Muscle layer of duodenum (tissue), 2 donors: Measurements from ENCODE around the gene CAPN5.

Experiments used
- H3K27ac ChIP-seq: one replicate; pipeline ENCODE4 v1.7.0; 2013; ENCODE audit warnings: mild to moderate bottlenecking, low read length
- H3K27me3 ChIP-seq: one replicate; pipeline ENCODE4 v1.7.0; 2013; ENCODE audit warnings: low read depth, mild to moderate bottlenecking, control low read depth, low read length
- H3K36me3 ChIP-seq, 2 donors: one replicate each; pipeline ENCODE4 v1.7.0; 2013; ENCODE audit warnings: low read length in 2 of 2, control low read depth in 1 of 2, mild to moderate bottlenecking in 1 of 2; ENCODE audit not compliant: insufficient read depth in 2 of 2, control insufficient read depth in 1 of 2
- H3K4me1 ChIP-seq, 2 donors: one replicate each; pipeline ENCODE4 v1.7.0; 2013; ENCODE audit warnings: low read length in 2 of 2, mild to moderate bottlenecking in 2 of 2, control low read depth in 1 of 2, moderate library complexity in 1 of 2; ENCODE audit not compliant: insufficient read depth in 2 of 2, control insufficient read depth in 1 of 2
- H3K4me3 ChIP-seq, 2 donors: one replicate each; pipeline ENCODE4 v1.7.0; 2013; ENCODE audit warnings: low read length in 2 of 2, low read depth in 1 of 2, mild to moderate bottlenecking in 1 of 2
- H3K9me3 ChIP-seq, 2 donors: one replicate each; pipeline ENCODE4 v1.7.0; 2013; ENCODE audit warnings: low read length in 2 of 2, control low read depth in 1 of 2, mild to moderate bottlenecking in 1 of 2; ENCODE audit not compliant: control insufficient read depth in 1 of 2
- donor health status: healthy.

Gene CAPN5

DNA sequence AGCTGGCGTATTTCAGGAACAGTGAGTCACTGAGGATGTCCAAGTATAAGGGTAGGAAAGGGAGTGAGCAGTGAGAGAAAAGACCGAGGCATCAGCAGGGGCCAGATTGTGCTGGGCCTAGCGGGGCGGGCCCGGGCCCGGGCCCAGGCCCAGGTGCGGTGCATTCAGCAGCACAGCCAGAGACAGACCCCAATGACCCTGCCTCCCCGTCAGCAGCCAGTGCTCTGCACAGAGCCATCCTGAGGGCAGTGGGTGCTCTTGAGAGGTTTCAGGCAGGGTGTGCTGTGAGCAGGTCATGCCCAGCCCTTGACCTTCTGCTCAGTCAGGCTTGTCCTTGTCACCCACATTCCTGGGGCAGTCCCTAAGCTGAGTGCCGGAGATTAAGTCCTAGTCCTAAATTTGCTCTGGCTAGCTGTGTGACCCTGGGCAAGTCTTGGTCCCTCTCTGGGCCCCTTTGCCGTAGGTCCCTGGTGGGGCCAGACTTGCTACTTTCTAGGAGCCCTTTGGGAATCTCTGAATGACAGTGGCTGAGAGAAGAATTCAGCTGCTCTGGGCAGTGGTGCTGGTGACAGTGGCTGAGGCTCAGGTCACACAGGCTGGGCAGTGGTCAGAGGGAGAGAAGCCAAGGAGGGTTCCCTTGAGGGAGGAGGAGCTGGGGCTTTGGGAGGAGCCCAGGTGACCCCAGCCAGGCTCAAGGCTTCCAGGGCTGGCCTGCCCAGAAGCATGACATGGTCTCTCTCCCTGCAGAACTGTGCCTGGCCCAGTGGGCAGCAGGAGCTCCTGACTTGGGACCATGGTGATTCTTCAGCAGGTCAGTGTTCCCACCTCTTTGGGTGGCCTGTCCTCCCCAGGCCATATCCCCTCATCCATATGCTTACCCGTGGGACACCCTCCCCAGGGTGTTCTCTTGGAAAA, 63.3 kb downstream of the CAPN5 start:
- Histone ChIP-seq H3K27ac (no peak overlapping the region), H3K27me3 (no peaks in the 10 kb centered on the region), H3K36me3 (no peaks in the 10 kb centered on the region), H3K4me1 (peaks cover 5 to 9% of the 10 kb centered on the region in 2 donors), H3K9me3 (no peaks in the 10 kb centered on the region), H3K4me3 (no peak overlapping the region)

DNA sequence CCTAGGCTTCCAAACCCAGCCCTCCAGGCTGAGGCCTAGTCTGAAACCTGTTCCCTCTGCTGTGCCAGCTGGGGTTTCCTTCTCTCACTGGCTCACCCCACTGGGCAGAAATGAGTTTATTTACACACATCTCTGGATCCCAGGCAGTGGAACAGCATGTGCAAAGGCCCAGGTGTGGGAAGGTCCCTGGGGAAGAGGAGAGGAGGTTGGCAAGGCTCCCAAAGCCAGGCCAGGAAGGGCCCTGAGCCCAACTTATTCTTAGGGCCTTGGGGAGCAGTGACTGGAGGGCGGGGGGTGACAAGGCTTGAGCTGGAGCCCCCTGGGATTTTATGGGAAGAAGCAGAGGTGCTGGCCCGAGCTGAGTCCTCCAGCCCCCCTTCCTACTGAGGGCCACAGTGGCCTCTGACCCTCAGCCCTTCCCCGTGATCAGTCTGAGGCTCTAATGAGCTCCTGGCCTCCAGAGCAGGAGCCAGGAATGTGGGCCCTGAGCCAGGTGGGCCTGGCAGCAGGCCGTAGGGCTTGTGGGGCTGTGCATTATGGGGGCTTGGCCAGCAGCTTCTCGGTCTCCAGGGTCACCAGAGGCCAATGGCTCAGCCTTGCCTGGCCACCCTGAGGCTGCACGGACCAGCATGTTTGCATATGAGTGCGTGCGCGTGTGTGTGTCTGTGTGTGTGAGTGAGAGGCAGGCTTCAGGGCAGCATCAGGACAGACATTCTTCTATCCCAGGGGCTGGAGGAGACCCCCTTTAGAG, 64.2 kb downstream of the CAPN5 start:
- Histone ChIP-seq H3K4me1 (peaks cover 5 to 9% of the 10 kb centered on the region in 2 donors), H3K27ac (no peak overlapping the region)

DNA sequence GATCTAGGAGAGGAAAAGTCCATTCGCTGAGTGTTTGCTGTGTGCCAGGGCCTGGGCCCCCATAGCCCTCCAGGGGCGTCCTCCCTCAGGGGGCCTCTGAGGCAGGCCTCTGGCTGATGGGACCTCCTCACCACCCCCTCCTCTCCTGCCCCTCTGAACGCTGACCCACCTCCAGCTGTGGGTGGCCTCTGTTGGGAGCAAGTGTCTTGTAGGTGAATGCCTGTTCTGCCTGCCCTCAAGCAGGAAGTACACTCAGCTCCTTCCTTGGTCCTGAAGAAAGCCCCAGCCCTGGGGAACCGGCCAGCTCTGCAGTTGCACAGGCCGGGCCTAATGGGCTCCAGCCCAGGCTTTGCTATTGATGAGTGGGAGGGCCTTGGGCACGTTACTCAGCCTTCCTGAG, 64.8 kb downstream of the CAPN5 start:
- no peaks in the 10 kb centered on the region for H3K9me3 ChIP-seq
- no peak overlapping the region for H3K4me3 ChIP-seq
- no peak overlapping the region for H3K27ac ChIP-seq
- no peaks in the 10 kb centered on the region for H3K27me3 ChIP-seq
- no peaks in the 10 kb centered on the region for H3K36me3 ChIP-seq
- H3K4me1 ChIP-seq = peaks cover 5 to 9% of the 10 kb centered on the region in 2 donors

More for the DNA sequence above, 64.2 kb downstream of the CAPN5 start:
- Histone ChIP-seq H3K27me3 (no peaks in the 10 kb centered on the region), H3K4me3 (no peak overlapping the region), H3K9me3 (no peaks in the 10 kb centered on the region), H3K36me3 (no peaks in the 10 kb centered on the region)

DNA sequence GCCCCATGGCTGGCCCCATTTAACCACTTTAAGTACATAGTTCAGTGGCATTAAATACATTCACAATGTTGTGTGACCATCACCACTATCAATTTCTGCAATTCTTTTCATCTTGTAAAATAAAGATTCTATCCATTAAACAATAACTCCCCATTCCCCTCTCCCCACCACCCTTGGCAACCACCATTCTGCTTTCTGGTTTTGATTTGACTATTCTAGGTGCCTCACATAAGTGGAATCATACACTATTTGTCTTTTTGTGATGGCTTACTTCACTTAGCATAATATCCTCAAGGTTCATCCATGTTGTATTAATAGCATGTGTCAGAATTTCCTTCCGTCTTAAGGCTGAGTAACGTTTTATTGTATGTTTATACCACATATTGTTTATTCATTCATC, 68.3 kb downstream of the CAPN5 start:
- Histone ChIP-seq H3K9me3 (no peaks in the 10 kb centered on the region), H3K36me3 (no peaks in the 10 kb centered on the region), H3K27me3 (no peaks in the 10 kb centered on the region), H3K4me3 (no peak overlapping the region), H3K27ac (no peak overlapping the region), H3K4me1 (no peaks in the 10 kb centered on the region)

DNA sequence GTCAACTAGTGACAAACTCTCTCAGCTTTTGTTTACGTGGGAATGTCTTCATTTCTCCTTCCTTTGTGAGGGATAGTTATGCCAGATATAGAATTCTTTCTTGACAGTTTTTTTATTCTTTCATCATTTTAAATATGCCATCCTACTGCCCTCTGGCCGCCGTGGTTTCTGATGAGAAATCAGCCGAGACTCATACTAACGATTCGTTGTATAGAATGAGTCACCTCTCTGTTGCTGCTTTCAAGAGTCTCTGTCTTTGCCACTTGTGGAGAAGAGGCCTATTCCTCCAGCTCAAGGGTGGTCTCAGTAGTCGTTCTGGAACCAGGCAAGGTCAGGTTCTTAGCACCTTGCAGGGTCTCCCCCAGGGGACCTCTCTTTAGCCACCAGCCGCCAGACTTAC, 69.3 kb downstream of the CAPN5 start:
- Histone ChIP-seq H3K27ac (no peak overlapping the region), H3K9me3 (no peaks in the 10 kb centered on the region), H3K4me3 (no peak overlapping the region), H3K4me1 (no peaks in the 10 kb centered on the region), H3K36me3 (no peaks in the 10 kb centered on the region), H3K27me3 (no peaks in the 10 kb centered on the region)

DNA sequence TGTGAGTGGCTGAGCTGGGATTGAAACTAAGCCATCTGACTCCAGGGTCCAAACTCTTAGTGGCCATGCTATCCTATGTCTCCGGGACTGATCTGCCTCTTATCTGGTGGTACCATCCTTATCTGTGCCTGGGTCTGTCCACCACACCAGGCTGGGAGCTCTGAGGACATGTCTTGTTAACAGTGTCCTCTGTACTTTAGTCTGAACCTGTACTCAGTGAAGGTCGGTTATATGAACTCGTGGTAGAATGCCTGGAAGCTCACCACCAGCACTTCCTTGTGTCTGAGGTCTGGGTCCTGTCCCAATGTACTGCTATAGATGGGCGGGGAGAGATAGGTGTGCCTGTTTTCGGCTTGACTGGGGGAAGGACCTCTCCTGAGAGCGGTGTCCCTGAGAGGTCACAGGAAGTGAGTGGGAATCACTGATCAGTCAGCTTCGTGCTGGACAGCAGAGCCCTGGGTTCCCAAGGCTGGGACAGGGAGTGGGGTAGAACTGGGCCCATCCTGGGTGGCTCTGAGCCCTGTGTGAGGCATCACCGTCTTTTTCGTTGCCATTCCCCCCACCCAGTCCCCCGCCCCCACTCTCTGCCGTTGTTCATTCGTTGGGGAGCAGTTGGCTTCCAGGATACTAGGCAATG, 70.1 kb downstream of the CAPN5 start:
- no peaks in the 10 kb centered on the region for H3K36me3 ChIP-seq
- H3K9me3 ChIP-seq = no peaks in the 10 kb centered on the region
- no peak overlapping the region for H3K27ac ChIP-seq
- H3K27me3 ChIP-seq = no peaks in the 10 kb centered on the region
- H3K4me3 ChIP-seq = no peak overlapping the region
- no peaks in the 10 kb centered on the region for H3K4me1 ChIP-seq

DNA sequence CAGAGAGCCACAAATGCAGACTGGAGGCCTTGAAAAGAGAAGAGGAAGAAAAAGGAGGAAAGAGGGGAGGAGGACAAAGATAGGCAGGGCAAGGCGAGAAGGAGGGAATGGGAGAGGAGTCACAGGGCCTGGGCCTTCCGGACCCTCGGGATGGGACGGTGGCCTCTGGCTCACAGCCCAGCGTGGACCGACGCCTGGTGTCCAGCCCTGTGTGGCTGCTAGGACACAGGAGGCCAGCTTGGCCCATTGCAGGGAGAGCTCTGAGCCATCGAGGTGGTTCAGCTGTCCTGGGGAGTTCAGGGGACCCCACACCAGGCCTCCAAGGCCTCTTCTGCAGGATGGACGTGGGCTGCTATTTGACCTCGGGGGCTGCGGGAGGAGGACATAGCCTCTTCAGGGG, 70.7 kb downstream of the CAPN5 start:
- Histone ChIP-seq H3K36me3 (no peaks in the 10 kb centered on the region), H3K4me1 (no peaks in the 10 kb centered on the region)

DNA sequence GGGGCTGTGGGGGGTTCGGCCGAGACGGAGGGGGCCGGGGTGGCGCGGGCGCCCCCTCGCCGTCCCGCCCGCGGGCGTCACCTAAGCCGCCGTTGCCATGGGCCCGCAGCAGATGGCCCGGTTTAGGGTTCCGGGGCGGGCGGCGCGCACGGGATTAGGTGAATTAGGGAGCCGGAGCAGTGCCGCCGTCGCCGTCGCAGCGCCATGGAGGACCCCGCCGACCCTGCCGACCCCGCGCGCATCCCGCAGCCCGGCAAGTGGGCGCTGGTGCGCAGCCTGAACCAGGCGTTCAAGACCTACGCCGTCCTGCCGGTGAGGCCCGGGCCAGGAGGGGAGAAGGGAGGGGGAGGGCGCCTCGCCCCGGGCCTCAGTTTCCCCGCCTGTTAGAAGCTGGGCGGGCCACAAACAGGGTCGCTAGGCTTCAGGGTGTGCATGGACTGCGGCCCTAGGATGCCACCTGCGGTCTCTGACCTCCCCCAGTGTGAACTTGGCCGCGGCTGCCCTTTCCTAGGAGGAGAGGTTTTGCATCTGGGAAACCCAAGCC, 71.4 kb downstream of the CAPN5 start:
- H3K36me3 ChIP-seq = no peaks in the 10 kb centered on the region
- H3K4me1 ChIP-seq = no peaks in the 10 kb centered on the region
- no peaks in the 10 kb centered on the region for H3K27me3 ChIP-seq
- H3K4me3 ChIP-seq = no peak overlapping the region
- no peaks in the 10 kb centered on the region for H3K9me3 ChIP-seq
- H3K27ac ChIP-seq = no peak overlapping the region

More for the DNA sequence above, 70.7 kb downstream of the CAPN5 start:
- no peaks in the 10 kb centered on the region for H3K9me3 ChIP-seq
- H3K27me3 ChIP-seq = no peaks in the 10 kb centered on the region
- no peak overlapping the region for H3K27ac ChIP-seq
- no peak overlapping the region for H3K4me3 ChIP-seq

DNA sequence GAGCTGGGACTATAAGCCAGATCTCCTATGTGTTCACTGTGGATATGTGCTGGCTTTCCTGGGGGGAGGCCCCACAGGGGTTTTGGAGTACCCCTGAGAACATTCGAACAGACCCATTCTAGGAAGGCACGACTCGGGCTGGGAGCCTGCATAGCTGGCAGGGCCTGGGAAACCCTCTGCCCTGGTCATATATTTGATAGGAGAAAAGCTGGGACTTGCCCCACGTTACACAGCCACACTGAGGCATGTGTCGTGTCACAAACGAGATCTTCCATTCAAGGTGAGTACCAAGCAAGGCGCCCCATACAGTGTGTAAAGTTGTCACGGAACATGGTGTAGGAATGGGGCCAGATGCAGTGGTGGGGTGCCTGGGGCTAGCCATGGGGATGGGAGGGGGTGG, 72.4 kb downstream of the CAPN5 start:
- no peaks in the 10 kb centered on the region for H3K27me3 ChIP-seq
- no peaks in the 10 kb centered on the region for H3K9me3 ChIP-seq
- no peak overlapping the region for H3K4me3 ChIP-seq
- no peaks in the 10 kb centered on the region for H3K4me1 ChIP-seq
- no peaks in the 10 kb centered on the region for H3K36me3 ChIP-seq
- no peak overlapping the region for H3K27ac ChIP-seq

DNA sequence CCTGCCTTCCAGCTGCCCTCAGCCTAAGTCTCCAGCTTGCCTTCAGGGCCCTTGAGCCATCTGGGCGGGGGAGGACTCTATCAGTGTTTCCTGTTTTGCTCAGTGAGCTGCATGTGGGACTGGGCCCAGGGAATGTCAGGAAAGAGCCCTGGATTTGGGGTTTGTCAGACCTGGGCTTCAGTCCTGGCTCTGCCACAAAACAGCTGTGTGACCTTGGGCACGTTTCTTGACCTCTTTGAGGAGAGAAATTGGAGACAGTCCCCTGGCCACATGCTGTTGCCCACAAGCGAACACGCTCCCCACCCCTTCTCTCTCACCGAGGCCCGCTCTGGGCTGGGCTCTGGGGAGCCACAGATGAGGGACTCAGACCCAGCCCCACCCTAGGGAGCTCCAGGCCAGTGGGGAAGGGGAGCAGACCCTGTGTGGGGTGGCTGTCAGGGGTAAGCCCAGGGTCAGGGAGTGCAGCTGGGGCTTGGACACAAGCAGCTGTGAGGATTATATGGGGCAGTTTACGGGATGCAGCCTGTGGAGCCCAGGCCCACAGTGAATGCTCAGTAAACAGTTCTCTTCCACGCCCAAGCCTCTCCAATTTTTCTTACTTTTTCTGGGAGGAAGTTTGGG, 73.6 kb downstream of the CAPN5 start:
- Histone ChIP-seq H3K9me3 (no peaks in the 10 kb centered on the region), H3K27ac (no peak overlapping the region), H3K4me3 (no peak overlapping the region), H3K27me3 (no peaks in the 10 kb centered on the region), H3K36me3 (no peaks in the 10 kb centered on the region), H3K4me1 (no peaks in the 10 kb centered on the region)

DNA sequence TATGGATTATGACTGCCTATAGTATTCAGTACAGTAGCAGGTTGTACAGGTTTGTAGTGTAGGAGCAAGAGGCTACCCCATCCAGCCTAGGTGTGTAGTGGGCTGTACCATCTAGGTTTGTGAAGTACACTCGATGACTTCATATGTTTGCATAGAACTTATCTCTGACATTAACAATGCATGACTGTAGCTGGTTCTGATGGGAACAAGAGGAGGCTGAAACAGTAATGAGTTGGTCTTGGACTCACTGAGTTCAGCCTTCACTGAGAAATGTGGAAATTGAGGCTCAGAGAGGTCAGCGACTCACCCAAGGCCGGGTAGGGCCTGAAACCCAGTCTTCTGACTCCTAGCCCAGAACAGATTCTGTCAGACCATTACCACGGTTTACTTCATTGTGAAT, 74.3 kb downstream of the CAPN5 start:
- Histone ChIP-seq H3K36me3 (no peaks in the 10 kb centered on the region), H3K27ac (no peak overlapping the region), H3K9me3 (no peaks in the 10 kb centered on the region), H3K4me1 (no peaks in the 10 kb centered on the region), H3K4me3 (no peak overlapping the region), H3K27me3 (no peaks in the 10 kb centered on the region)
